GM21515 (cell line): ENCODE measurements around the gene BLOC1S1.

Source experiments
- ATAC-seq: cut with Tn5 transposase; IDR thresholded peaks from one replicate; pipeline ENCODE4 v1.9.1; 2021; ENCODE audit not compliant: unreplicated experiment

BLOC1S1 gene

DNA sequence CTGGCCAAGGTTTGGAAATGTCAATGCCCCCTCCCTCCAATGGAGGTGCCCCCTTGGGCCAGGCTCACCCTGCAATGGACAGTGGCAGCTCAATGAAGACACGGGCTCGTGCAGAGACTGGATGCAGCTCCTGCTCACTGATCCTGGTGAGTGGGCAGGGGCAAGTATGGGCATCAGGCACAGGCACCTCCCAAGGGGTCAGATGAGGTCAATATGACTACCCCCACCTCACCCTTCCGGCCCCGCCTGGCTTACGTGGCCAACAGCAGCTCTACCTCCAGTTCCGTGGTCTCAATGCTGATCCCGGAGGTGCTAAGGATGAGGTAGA lies 21.7 kb upstream of the BLOC1S1 start:
- ATAC-seq = no peak

- ATAC-seq = no peak
Observed at GRCh38 chr12:55694651-55695050, 21.2 kb upstream of the BLOC1S1 start.

GRCh38 chr12:55695349-55695748 lies 20.5 kb upstream of the BLOC1S1 start:
- ATAC-seq = no peak

- no peak for ATAC-seq
Observed at GRCh38 chr12:55696141-55696540, 19.7 kb upstream of the BLOC1S1 start.

GRCh38 chr12:55696796-55697462 lies 18.9 kb upstream of the BLOC1S1 start:
- no peak for ATAC-seq

- ATAC-seq = no peak
Observed at GRCh38 chr12:55697686-55698085, 18.2 kb upstream of the BLOC1S1 start.

GRCh38 chr12:55698241-55698955 lies 17.4 kb upstream of the BLOC1S1 start:
- no peak for ATAC-seq

DNA sequence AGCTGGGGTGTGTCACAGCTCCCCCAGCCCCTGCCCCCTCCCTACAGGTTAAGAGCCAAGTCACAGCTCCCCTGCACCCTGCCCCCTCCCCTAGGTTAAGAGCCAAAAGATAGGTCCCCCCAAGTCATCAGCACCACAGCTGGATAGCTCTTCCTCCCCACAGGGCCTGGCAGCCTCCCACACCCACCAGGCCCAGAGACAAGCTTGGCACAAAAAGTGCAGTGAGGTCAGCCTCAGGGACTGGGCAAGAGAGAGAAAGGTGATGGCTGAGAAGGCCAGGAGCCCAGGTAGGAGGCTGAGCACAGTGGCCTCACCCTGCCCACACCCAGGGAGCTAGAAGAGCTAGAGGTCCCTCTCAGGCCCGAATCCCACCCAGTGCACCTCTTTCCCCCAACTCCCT lies 16.9 kb upstream of the BLOC1S1 start:
- ATAC-seq = no peak

- no peak for ATAC-seq
Observed at GRCh38 chr12:55699471-55700055, 16.3 kb upstream of the BLOC1S1 start.

- ATAC-seq = no peak
Observed at GRCh38 chr12:55700255-55701018, 15.4 kb upstream of the BLOC1S1 start.

DNA sequence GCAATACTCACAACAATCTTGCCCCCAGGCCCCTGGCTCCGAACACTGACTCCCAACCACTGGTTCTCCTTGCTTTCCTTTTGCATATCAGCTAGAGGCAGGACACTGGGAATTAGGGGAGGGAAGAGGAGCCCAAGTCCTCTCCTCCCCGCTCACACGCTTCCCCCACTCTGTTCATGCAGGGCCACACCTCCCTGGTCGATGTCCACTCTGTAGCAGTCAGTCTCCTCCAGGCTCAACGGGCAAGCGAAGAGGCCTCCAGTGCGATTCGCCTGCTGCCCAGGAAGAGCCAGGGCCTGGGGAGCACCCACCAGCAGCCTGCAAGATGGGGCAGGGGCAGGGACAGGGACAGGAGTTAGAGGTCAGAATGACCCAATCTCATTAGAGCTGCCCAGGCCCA lies 13.0 kb upstream of the BLOC1S1 start:
- no peak for ATAC-seq

- ATAC-seq = no peak
Observed at GRCh38 chr12:55703288-55703687, 12.6 kb upstream of the BLOC1S1 start.

DNA sequence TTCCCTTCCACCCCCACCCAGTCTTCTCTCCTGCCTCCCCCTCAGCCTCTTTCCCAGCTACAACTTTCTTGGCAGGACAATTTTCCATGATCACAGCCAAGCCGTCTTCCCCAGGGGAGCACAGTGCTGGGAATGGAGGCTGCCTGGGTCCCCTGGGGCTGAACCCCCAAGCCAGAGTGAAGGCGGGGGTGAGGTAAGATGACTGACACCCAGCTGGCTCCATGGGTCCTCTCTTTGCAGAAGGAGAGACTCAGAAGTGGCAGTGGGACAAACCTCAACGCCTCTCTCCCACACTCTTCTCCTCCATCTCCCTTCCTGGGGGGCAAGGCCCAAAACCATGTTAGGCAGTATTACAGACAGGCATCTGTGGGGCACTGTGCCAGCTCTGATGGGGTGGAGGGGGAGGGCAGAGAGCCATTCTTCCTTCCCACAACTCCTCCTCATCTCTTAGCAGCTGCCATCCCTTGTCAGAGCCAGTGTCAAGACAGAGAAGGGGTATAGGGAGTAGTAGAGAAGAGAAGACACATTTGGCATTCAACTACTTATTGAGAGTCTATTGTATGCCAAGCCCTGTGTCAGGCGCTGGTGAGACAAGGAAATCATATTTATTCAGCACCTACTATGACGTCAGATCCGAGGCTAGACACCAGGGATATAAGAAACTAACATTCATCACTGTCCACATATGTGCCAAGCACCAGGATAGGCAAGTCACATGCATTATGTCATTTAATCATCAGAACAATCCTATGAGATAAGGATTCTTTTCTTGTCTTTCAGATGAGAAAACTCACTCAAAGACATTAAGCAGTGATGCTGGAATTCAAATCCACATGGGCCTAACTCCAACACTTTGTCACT lies 11.7 kb upstream of the BLOC1S1 start:
- no peak for ATAC-seq

DNA sequence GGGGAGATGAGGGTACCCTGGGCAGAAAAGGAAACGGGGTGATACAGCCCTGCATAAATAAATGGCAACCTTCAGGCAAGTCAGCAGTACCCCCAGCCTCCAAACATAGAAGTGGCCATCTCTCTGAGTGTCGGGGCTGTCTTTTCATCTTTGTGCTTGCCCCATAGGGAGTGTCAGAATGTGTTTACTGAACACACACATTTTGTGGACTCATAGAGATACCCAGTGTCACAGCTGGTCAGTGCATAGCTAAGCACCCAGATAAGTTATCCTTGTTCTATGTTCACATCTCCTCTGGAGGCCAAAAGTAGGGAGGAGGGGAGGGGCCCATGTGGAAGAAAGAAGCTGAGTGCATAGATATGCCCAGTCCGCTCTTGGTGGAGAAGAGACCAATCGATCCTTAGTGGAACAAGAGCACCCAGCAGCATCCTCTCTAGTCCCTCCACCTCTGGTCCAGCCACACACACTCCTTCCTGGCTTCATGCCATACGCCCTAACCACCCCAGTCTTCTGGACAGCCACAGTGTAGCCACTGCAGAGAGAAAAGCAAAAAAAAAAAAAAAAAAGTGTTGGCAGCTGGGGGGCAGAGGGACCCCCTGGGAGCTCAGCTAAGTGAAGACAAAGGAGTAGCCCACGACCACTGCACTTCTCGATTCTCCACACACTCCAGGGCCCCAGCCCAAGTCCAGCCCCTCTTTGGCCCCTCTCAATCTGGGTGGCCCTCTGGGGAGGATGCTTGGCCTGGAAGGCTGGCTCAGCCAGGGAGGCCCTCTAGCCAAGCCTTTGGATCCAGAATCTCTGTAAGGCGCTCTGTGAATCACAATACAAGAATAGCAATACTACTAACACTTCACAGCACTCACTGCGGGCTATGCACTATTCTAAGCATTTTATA lies 10.8 kb upstream of the BLOC1S1 start:
- ATAC-seq = no peak

GRCh38 chr12:55705782-55706402 lies 10.0 kb upstream of the BLOC1S1 start:
- no peak for ATAC-seq

- ATAC-seq = no peak
Observed at GRCh38 chr12:55706568-55707218, 9.2 kb upstream of the BLOC1S1 start.

GRCh38 chr12:55707219-55707671 lies 8.6 kb upstream of the BLOC1S1 start:
- no peak for ATAC-seq

DNA sequence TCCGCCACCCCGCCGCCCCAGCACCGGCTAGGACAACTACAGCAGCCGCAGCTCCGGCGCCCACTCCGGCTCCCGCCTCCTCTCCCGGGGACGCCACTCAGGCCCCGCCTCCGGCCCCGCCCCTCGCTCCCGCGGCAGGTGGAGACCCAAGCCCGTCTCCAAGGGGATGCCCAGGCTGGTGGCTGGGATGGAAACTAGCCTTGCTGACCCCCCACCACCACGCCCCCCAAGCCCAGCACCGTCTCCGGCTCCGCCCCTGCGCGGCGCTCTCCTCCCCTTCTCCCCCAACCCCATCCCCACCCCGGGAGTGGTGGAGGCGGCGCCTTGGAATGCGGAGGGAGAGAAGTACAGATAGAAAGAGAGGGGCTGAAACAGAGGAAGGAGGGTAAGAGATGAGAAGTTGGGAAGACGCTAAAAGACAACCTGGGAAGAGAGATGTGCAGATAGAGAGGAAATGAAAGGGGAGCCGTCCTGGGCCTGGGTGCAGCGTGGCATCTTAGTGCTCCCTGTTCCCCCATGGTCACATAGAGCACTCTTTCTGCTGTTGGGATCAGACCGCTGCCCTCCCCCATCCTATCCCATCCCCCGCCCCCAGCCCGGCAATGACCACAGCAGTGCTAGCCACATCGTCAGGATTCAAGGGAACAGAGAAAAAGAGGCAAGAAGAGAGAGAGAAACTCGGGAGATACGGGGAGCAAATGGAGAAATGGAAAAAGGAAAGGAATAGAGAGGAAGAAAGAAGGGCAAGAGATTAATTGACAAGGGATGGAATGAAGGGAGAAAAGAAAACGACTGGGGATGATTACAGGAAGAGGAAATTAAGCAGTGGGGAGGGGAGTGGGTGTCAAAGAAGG lies 7.8 kb upstream of the BLOC1S1 start, which contains the start of gene ITGA7:
ITGA7 (minus strand) TSS at position 64 of the 854 bp plus-strand sequence. CDS start 222 bp downstream, outside the sequence.
- ATAC-seq = peak; percentile 54
